Measurements from ENCODE around the gene ANKDD1B. TPM values are rescaled to one million over a fixed set of nuclear protein-coding genes. Genes with fewer than 3 reads are reported as not detected.

Gene ANKDD1B
- polyA plus RNA-seq, 12 donors: 0.30 to 2.5 (median 1.1) TPM; not detected in 2

DNA sequence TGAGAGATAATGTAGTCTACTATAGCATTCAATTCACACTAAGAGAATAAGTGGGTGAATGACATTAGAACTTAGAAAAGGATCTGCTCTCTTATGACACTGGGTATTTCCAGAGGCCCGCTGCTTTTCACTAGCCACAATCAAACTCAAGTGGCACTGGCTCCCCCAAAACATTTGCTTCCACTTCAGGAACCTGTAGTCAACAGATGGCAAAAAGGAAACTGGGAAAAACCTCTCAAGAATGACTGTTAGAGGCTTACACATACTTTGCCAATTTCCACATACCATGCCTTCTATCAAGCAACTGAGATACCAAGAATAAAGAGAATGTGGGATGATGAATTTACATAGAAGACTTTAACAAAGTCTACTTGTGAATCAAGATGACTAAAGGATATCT is 94.8 kb downstream of the ANKDD1B start:
- no peak for DNase-seq

DNA sequence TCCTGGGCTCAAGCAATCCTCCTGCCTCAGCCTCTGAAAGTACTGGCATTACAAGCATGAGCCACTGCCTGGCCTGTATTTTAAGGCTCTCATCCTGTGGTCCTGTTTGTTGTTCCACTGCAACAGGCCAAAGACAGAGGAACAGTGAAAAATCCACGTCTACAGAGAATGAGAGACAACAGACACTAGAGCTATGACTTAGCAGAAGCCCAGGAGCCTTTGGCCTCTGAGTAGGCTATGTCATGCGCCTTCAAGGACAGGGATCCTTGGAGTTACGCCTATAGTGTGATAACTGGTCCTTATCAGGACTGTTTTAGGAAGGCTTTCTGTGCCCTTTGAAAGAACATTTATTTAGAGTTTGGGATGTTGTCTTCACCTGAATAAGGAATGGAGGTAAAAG is 95.5 kb downstream of the ANKDD1B start:
- DNase-seq: no peak

DNA sequence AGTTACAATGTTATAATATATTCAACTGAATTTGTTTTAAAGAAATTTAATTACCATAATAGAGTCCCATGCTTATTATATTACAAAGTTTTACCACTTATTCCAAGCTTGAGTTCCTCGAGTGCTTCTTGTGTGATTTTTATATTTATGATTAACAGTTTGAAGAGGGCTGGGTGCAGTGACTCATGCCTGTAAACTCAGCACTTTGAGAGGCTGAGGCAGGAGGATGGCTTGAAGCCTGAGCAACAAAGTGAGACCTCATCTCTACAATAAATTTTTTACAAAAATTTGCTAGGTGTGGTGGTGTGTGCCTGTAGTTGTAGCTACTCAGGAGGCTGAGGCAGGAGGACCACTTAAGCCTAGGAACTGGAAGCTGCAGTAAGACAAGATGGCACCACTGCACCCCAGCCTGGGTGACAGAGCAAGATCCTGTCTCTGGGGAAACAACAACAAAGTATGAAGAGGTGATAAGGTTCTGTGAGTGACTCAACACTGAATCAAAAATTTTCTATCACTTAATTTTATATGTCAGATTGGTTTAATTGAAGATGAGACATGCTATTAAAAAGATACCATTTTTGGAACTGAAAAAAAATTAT is 96.8 kb downstream of the ANKDD1B start:
- no peak for DNase-seq

DNA sequence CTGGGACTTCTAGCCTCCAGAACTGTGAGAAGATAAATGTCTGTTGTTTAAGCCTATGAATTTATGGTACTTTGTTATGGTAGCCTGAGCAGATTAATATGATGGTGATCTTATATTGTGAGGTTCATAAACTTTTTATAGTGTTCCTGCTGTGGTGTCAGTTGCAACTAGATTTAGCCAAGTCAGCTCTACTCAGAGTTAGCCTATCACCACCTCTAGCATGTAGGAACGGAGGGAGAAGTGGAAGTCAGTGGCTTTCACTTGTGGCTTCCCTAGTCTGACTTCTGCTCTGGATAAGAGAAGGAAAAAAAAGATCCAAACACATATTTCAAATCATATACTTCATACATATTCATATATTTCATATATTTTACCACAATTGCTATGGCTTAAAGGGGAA is 99.4 kb downstream of the ANKDD1B start:
- no peak for DNase-seq

- no peak for DNase-seq
Measured at GRCh38 chr5:75711151-75711550, 99.9 kb downstream of the ANKDD1B start.

DNA sequence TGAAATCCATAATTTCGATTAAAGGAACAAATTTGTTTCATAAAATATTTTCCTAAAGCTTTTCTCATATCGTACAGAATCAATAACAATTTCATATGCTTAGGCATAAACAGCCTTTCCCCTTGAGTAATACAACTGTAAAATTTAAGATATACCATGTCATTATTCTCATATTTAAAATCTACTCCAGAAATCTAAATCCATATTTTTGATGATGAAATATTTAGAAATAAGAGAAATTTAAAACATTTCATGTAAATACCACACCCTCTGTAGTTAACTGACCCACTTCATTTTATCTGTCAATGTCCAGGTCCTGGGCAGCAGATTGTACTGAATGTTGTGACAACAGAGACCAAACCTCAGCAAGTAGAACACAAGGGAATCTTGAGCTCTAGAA is 100.8 kb downstream of the ANKDD1B start:
- DNase-seq: no peak

- DNase-seq: no peak
Measured at GRCh38 chr5:75716715-75717081, 105.4 kb downstream of the ANKDD1B start.

GRCh38 chr5:75717082-75717922 is 106.0 kb downstream of the ANKDD1B start, which contains the start of gene POC5:
Gene POC5 (minus strand): TSS chr5:75717437. CDS start chr5:75712937, 4,500 bp downstream.
- peak; percentile 96 for DNase-seq

DNA sequence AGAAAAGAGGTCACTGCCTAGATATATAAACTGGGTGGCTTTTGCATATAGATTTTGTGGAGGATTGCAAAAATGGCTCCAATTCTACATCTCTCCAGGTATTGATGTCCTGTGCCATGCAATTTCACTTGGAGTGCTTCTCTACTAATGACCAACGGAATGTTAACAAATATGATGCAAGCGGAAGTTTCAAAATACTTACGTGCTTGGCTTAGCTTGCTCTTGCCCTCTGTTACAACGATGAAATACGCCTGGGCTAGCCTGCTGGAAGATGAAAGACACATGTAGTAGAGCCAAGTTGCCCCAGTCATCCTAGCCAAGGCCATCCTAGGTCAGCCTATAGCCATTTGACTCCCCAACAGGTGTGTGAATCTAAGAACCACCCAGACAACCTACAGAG is 109.6 kb downstream of the ANKDD1B start:
- no peak for DNase-seq

Other genes with a start within 250 kb of the ANKDD1B start
- 100 to 1,000 TPM in 1 of 12 donors, 10 to 100 TPM in 11; 32.2 to 130 (median 37.9) TPM for gene CERT1, start 99.8 kb upstream of the ANKDD1B start, polyA plus RNA-seq (ENCODE audit: insufficient read length in 12 of 12)
- 10 to 100 TPM in 11 of 12 donors, not detected in 1; 21.0 to 36.0 (median 26.9) TPM for gene POLK, start 99.6 kb upstream of the ANKDD1B start, polyA plus RNA-seq (ENCODE audit: insufficient read length in 12 of 12)
- 10 to 100 TPM in 4 of 12 donors, 1 to 10 TPM in 7, not detected in 1; 5.5 to 28.5 (median 9.5) TPM for gene POC5, start 106.0 kb downstream of the ANKDD1B start, polyA plus RNA-seq (ENCODE audit: insufficient read length in 12 of 12)